Measurements from ENCODE around the gene CCL22.

DNA sequence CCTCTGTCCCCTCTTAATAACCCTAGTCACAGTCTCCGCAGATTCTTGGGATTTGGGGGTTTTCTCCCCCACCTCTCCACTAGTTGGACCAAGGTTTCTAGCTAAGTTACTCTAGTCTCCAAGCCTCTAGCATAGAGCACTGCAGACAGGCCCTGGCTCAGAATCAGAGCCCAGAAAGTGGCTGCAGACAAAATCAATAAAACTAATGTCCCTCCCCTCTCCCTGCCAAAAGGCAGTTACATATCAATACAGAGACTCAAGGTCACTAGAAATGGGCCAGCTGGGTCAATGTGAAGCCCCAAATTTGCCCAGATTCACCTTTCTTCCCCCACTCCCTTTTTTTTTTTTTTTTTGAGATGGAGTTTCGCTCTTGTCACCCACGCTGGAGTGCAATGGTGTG lies 5.6 kb downstream of the CCL22 start:
- TF ChIP-seq, protein P1, sequence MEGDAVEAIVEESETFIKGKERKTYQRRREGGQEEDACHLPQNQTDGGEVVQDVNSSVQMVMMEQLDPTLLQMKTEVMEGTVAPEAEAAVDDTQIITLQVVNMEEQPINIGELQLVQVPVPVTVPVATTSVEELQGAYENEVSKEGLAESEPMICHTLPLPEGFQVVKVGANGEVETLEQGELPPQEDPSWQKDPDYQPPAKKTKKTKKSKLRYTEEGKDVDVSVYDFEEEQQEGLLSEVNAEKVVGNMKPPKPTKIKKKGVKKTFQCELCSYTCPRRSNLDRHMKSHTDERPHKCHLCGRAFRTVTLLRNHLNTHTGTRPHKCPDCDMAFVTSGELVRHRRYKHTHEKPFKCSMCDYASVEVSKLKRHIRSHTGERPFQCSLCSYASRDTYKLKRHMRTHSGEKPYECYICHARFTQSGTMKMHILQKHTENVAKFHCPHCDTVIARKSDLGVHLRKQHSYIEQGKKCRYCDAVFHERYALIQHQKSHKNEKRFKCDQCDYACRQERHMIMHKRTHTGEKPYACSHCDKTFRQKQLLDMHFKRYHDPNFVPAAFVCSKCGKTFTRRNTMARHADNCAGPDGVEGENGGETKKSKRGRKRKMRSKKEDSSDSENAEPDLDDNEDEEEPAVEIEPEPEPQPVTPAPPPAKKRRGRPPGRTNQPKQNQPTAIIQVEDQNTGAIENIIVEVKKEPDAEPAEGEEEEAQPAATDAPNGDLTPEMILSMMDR (conservative IDR thresholded peaks at IDR 0.05; ENCODE audit: low read depth, low read length) = no peak
- TF ChIP-seq EZH2 (IDR thresholded peaks at IDR 0.05; ENCODE audit: borderline replicate concordance, low read depth, low read length, poor library complexity, severe bottlenecking) = no peak
